Cardiac atrium fibroblast (primary cell): ENCODE data around the gene OR10G4. TPM values are rescaled to one million over a fixed set of nuclear protein-coding genes. Genes with fewer than 3 reads are reported as not detected.

Source experiments
- total RNA-seq: library from RNA; depleted of rRNA; stranded (reverse); fragments of >200 nt; gene quantifications from 2 replicates; pipeline ENCODE4 v1.2.3, GENCODE V29; 2015

Gene OR10G4, protein sequence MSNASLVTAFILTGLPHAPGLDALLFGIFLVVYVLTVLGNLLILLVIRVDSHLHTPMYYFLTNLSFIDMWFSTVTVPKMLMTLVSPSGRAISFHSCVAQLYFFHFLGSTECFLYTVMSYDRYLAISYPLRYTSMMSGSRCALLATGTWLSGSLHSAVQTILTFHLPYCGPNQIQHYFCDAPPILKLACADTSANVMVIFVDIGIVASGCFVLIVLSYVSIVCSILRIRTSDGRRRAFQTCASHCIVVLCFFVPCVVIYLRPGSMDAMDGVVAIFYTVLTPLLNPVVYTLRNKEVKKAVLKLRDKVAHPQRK
- total RNA-seq, result not detected in 2 replicates

DNA sequence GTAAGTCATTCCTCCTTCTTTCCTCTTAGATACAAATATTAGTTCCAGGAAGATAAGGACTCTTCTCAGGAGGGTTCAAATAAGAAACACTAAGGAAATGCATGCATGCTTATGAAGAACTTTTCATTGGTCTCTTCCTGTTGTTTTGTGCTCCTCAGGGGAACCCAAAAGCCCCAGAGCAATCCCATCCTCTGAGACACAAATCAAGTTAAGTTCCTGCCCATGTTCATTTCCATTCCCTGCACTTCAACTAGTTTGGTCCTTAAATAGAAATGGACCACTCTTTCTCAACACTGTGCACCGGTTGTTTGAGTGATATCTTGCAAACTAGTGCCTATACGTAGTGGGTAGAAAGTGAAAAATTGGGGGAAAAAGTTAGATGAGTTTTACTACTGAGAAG, at the start of gene OR10G4:
Gene OR10G4 (plus strand): TSS at position 301 of the 400 bp plus-strand sequence. CDS start 2,578 bp downstream, outside the sequence.

DNA sequence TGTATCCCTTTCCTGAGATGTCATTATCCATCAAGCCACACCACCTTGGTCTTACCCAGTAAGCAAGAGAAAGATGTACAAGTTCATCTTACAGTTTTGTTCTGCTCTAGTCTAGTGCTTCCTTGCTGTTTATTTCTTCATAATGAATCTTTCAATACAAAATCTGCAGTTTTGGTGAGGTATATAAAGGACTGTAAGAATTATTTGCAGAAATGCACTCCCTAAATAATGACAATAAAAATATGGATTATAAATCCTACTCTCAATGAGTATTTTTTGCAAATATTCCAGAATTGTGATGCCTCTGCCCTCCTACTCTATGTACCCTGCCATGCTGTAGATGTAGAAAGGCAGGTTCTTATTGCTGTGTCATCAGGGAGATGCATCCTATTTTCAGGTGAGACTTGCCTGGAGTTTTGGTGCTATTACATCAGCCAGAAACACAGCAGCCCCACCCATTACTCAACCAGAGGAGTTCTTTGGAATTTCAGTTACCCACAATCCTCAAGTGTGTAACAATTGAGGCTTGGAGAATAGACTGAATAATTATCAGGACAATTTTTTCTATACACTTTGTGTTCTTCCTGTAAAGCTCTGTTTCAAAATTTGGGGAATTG, 35.0 kb upstream of the OR10G4 start, which contains the start of gene OR10S1:
Gene OR10S1 (minus strand): TSS at position 51 of the 617 bp plus-strand sequence. CDS start 117 bp downstream, outside the sequence.

DNA sequence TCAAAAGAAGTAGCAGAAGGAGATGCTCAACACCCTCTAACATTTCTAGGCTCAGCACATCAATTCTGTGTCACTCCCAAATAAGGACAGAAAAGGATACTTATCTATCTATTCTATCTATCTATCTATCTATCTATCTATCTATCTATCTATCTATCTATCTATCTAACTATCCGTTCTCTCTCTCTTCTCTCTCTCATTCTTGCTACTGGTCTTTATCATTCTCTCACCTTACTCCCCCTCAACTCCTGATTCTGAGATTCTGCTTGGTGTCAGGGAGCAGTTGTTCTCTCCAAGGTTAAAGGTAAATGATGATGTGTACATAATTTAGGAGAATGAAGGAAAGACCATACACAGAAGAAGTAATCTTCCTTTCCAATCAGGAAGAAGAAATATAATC, 17.7 kb upstream of the OR10G4 start, which contains the start of gene OR10G6:
Gene OR10G6 (minus strand): TSS at position 43 of the 400 bp plus-strand sequence. CDS start 0 bp downstream, at position 43.

DNA sequence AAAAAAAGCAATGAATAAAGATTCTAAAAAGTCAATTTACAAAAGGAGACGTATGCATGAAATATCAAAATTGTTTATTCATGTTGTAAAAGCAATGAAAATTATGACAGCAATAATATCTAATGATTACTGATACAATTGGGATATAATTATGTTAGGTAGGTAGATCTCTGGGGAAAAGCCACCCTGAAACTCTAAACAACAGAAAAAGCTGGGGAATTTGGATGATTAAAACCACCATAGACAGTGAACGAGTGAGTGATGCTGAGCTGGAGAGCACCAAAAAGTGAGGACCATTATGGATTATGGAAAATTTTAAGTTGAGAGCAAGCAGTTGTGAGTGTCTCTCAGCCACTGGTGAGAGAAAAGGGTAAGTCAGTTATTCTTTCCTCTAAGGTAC, 13.7 kb downstream of the OR10G4 start, which contains the start of gene OR10G8:
Gene OR10G8 (plus strand): TSS at position 301 of the 400 bp plus-strand sequence. CDS start 2,825 bp downstream, outside the sequence.

DNA sequence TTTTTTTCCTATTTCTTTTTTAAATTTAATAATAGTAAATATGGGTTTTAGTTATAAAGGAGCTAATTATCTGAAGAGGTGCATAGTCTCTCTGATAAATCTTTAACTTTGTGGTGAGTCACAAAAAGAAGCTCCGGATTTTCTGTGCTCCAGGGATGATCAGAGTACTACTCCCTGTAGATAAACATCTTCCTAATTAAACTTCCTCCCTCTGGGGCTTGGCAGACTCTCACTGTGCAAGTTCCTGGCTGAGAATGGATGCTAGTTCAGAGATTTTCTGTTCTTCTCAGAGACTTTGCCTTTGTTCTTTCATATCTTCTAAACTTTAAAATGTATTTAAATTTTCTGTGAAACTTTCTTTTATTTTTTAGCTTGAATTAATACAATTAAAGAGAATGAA, 28.5 kb downstream of the OR10G4 start, which contains the start of gene OR10G7:
Gene OR10G7 (minus strand): TSS at position 72 of the 400 bp plus-strand sequence. CDS start 2,324 bp downstream, outside the sequence.

Other genes with a start within 250 kb of the OR10G4 start
- gene OR6M1, start 206.6 kb upstream of the OR10G4 start, total RNA-seq, result 0.32 TPM in 1 of 2 replicates, not detected in the other
- not detected in 2 replicates for gene TMEM225, start 127.3 kb upstream of the OR10G4 start, total RNA-seq
- not detected in 2 replicates for gene OR8D4, start 110.8 kb upstream of the OR10G4 start, total RNA-seq
- gene OR4D5, start 73.4 kb upstream of the OR10G4 start, total RNA-seq, result not detected in 2 replicates
- not detected in 2 replicates for gene OR6T1, start 69.2 kb upstream of the OR10G4 start, total RNA-seq
- not detected in 2 replicates for gene OR10S1, start 35.2 kb upstream of the OR10G4 start, total RNA-seq
- not detected in 2 replicates for gene OR10G6, start 17.8 kb upstream of the OR10G4 start, total RNA-seq
- gene OR10G9, start 10.0 kb downstream of the OR10G4 start, total RNA-seq, result not detected in 2 replicates
- not detected in 2 replicates for gene OR10G8, start 13.8 kb downstream of the OR10G4 start, total RNA-seq
- not detected in 2 replicates for gene OR10G7, start 28.3 kb downstream of the OR10G4 start, total RNA-seq
- 10.2 and 13.9 TPM in 2 replicates for gene VWA5A, start 102.5 kb downstream of the OR10G4 start, total RNA-seq
- not detected in 2 replicates for gene OR10D3, start 170.3 kb downstream of the OR10G4 start, total RNA-seq
- gene OR8G1, start 228.1 kb downstream of the OR10G4 start, total RNA-seq, result not detected in 2 replicates
- not detected in 2 replicates for gene OR8G5, start 243.4 kb downstream of the OR10G4 start, total RNA-seq